Loucy (cell line): ENCODE data around the gene TRIM37.

Source experiments
- CTCF ChIP-seq: fragments of 200-600 bp; sonication (generic); conservative IDR thresholded peaks from 2 replicates; pipeline ENCODE4 v1.5.1; 2014; ENCODE audit warnings: mild to moderate bottlenecking, antibody characterized with exemption, low read length
- EZH2phosphoT487 ChIP-seq: fragments of 200-600 bp; IDR thresholded peaks from 2 replicates; pipeline ENCODE4 v1.6.1; 2018; ENCODE audit warnings: antibody characterized with exemption, mild to moderate bottlenecking, moderate library complexity, borderline replicate concordance

DNA sequence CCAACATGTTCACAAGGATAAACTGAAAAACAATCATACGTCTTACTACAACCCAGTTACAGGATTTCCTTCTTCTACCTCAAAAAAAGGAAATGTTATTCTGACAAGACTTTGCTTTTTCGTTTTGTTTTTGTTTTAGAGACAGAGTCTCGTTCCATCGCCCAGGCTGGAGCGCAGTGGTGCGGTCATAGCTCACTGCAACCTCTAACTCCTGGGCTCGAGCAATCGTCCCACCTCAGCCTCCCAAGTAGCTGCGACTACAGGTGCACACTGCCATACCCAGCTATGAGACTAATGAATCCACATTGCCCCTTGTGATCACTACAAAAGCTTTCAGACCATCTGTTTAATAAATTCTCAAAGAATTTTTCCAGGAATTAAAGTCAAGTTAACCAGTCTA lies 8.8 kb upstream of the TRIM37 start:
- TF ChIP-seq CTCF = no peak
- no peak for TF ChIP-seq EZH2phosphoT487
